Esophagus muscularis mucosa (tissue), 3 donors: Measurements from ENCODE around the gene POLR3K.
"Not testable (repeated sequence)": the region's sequence is repeated elsewhere in the genome, so short reads cannot be mapped to it uniquely, and the experiment has no call there.

ENCODE experiments used
- EP300 ChIP-seq: sonication (generic); formaldehyde crosslinking; IDR thresholded peaks from one replicate; pipeline ENCODE4 v1.6.1; 2017; ENCODE audit warnings: antibody characterized with exemption
- TF ChIP-seq, protein P1 (sequence below), 3 experiments: fragments of 200-600 bp in 2 of 3; fragments of 450-650 bp in 1 of 3; sonication (generic) in 2 of 3; IDR thresholded peaks; one replicate each; pipeline ENCODE4 v1.5.1; 2017 to 2019; ENCODE audit warnings: antibody characterized with exemption in 3 of 3, mild to moderate bottlenecking in 2 of 3, moderate library complexity in 1 of 3

DNA sequence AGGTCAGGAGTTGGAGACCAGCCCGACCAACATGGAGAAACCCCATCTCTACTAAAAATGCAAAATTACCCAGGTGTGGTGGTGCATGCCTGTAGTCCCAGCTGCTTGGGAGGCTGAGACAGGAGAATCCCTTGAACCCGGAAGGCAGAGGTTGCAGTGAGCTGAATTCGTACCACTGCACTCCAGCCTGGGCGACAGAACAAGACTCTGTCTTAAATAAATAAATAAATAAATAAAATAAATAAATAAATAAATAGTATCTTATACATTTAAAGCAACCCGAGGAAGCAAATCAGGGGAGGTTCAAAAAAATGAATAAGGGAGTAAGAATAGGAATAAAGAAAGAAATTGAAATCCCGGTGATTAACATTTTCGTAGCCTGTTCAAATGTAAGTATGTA lies 6.9 kb downstream of the POLR3K start:
- TF ChIP-seq, protein P1, sequence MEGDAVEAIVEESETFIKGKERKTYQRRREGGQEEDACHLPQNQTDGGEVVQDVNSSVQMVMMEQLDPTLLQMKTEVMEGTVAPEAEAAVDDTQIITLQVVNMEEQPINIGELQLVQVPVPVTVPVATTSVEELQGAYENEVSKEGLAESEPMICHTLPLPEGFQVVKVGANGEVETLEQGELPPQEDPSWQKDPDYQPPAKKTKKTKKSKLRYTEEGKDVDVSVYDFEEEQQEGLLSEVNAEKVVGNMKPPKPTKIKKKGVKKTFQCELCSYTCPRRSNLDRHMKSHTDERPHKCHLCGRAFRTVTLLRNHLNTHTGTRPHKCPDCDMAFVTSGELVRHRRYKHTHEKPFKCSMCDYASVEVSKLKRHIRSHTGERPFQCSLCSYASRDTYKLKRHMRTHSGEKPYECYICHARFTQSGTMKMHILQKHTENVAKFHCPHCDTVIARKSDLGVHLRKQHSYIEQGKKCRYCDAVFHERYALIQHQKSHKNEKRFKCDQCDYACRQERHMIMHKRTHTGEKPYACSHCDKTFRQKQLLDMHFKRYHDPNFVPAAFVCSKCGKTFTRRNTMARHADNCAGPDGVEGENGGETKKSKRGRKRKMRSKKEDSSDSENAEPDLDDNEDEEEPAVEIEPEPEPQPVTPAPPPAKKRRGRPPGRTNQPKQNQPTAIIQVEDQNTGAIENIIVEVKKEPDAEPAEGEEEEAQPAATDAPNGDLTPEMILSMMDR (IDR thresholded peaks at IDR 0.05) = not testable (repeated sequence)
- TF ChIP-seq EP300 = not testable (repeated sequence)
